ENCODE data around the gene COL4A4.

- no peak for TF ChIP-seq EP300 (IDR thresholded peaks at IDR 0.05)
- TF ChIP-seq CTCF (IDR thresholded peaks at IDR 0.05): no peak
These were observed 147.1 kb downstream of the COL4A4 start for GRCh38 chr2:227016894-227017293.

All from tibial nerve (tissue), 4 donors.